Measurements from ENCODE around the gene OR1K1. TPM values are rescaled to one million over a fixed set of nuclear protein-coding genes. Genes with fewer than 3 reads are reported as not detected.

Gene OR1K1
- polyA plus RNA-seq, 3 donors, result not detected

- Mint-ChIP-seq H3K27me3 (ENCODE audit: low read depth in 3 of 3) (peaks cover 0 to 3% (median 0%) of the 10 kb centered on the region in 3 donors), H3K27ac (no peak overlapping the region), H3K4me1 (no peaks in the 10 kb centered on the region), H3K36me3 (no peaks in the 10 kb centered on the region), H3K9me3 (peaks cover 0 to 3% (median 0%) of the 10 kb centered on the region in 7 donors), H3K4me3 (no peak overlapping the region)
- TF ChIP-seq CTCF (IDR thresholded peaks at IDR 0.05), result no peak
- Histone ChIP-seq H3K36me3 (replicated peaks in 1 of 2; ENCODE audit: control insufficient read depth in 1 of 2, insufficient read depth in 2 of 2, low read length in 2 of 2) (no peaks in the 10 kb centered on the region), H3K4me2 (replicated peaks; ENCODE audit: extremely low read depth, low read length, poor library complexity, severe bottlenecking) (no peak overlapping the region), H3K4me3 (replicated peaks in 1 of 3; ENCODE audit: low read depth in 2 of 3, low read length in 3 of 3) (no peak overlapping the region), H3K9ac (ENCODE audit: insufficient read depth, low read length, poor library complexity, severe bottlenecking) (no peak overlapping the region), H3K79me2 (ENCODE audit: insufficient read depth, low read length) (no peaks in the 10 kb centered on the region), H2AFZ (ENCODE audit: insufficient read depth, low read depth, low read length, poor library complexity, severe bottlenecking) (no peak overlapping the region), H3K27ac (ENCODE audit: low read depth in 1 of 2, low read length in 2 of 2) (no peak overlapping the region), H3K9me3 (replicated peaks in 1 of 2; ENCODE audit: control insufficient read depth in 1 of 2, insufficient read depth in 1 of 2, low read length in 2 of 2) (no peaks in the 10 kb centered on the region), H3K4me1 (ENCODE audit: control insufficient read depth in 1 of 2, insufficient read depth in 2 of 2, low read length in 2 of 2) (no peaks in the 10 kb centered on the region), H4K20me1 (ENCODE audit: insufficient read depth, low read length) (no peaks in the 10 kb centered on the region), H3K27me3 (ENCODE audit: control insufficient read depth in 2 of 2, insufficient read depth in 2 of 2, low read length in 2 of 2) (no peaks in the 10 kb centered on the region)
- DNase-seq, result no peak
- intact Hi-C loops (cut with micrococcal nuclease), result no loop called here
Measured at GRCh38 chr9:122785269-122785668, 14.7 kb upstream of the OR1K1 start.

DNA sequence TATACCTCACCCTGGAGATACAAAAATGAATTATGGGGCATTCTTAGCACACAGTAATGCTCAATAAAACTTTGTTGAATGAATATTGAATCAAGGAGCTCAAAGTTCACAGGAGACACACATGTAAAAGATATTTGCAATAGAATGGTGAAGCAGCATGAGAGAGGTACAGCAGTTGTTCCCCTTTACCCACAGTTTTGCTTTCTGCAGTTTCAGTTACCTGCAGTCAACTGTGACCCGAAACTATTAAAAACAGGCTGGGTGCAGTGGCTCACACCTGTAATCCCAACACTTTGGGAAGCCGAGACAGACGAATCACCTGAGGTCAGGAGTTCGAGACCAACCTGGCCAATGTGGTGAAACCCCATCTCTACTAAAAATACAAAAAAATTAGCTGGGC lies 13.6 kb upstream of the OR1K1 start:
- H3K27me3 Mint-ChIP-seq (ENCODE audit: low read depth in 3 of 3), result peaks cover 0 to 3% (median 0%) of the 10 kb centered on the region in 3 donors
- Histone ChIP-seq H2AFZ (ENCODE audit: insufficient read depth, low read depth, low read length, poor library complexity, severe bottlenecking) (no peak overlapping the region), H3K4me3 (replicated peaks in 1 of 3; ENCODE audit: low read depth in 2 of 3, low read length in 3 of 3) (no peak overlapping the region), H4K20me1 (ENCODE audit: insufficient read depth, low read length) (no peaks in the 10 kb centered on the region), H3K27ac (ENCODE audit: low read depth in 1 of 2, low read length in 2 of 2) (no peak overlapping the region), H3K79me2 (ENCODE audit: insufficient read depth, low read length) (no peaks in the 10 kb centered on the region), H3K9ac (ENCODE audit: insufficient read depth, low read length, poor library complexity, severe bottlenecking) (no peak overlapping the region), H3K36me3 (replicated peaks in 1 of 2; ENCODE audit: control insufficient read depth in 1 of 2, insufficient read depth in 2 of 2, low read length in 2 of 2) (no peaks in the 10 kb centered on the region), H3K4me2 (replicated peaks; ENCODE audit: extremely low read depth, low read length, poor library complexity, severe bottlenecking) (no peak overlapping the region), H3K4me1 (ENCODE audit: control insufficient read depth in 1 of 2, insufficient read depth in 2 of 2, low read length in 2 of 2) (no peaks in the 10 kb centered on the region), H3K9me3 (replicated peaks in 1 of 2; ENCODE audit: control insufficient read depth in 1 of 2, insufficient read depth in 1 of 2, low read length in 2 of 2) (no peaks in the 10 kb centered on the region), H3K27me3 (ENCODE audit: control insufficient read depth in 2 of 2, insufficient read depth in 2 of 2, low read length in 2 of 2) (no peaks in the 10 kb centered on the region)
- H3K4me3 Mint-ChIP-seq, result no peak overlapping the region
- H3K4me1 Mint-ChIP-seq, result no peaks in the 10 kb centered on the region
- H3K9me3 Mint-ChIP-seq, result peaks cover 0 to 3% (median 0%) of the 10 kb centered on the region in 7 donors
- WGBS (ENCODE audit: insufficient coverage), result no CpG with 5 or more reads among the region's 4 CpGs
- no peak overlapping the region for H3K27ac Mint-ChIP-seq
- no peak for DNase-seq
- intact Hi-C loops (cut with micrococcal nuclease), result no loop called here
- no peak for TF ChIP-seq CTCF (IDR thresholded peaks at IDR 0.05)
- no peaks in the 10 kb centered on the region for H3K36me3 Mint-ChIP-seq

Measured in CD14-positive monocyte (primary cell).